ENCODE data around the gene NINJ1.

DNA sequence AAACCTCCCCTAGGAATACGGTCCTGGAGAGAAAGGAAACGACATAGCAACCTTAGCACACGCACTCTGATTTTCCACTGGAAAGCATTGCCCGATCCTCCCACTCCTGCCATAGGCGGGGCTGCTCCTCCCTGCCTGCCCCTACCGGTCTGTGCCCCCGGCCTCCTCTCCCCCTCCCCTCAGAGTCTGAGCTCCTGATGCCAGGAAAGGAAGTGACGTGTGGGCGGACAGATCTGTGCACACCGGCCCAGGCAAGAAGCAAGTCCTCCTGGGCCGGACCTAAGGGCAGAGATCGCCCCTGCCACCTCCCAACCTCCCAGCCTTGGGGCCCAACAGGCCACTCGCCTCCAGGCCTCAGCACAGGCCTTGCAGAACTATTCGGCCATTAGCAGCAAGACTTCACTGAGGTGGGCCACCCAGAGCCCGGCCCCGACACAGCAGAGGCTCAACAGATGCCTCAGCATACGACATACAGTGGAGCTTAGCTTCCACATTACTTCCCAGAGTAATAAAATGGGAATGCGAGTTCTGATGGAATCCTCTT lies 7.2 kb downstream of the NINJ1 start:
- TF ChIP-seq GATA2 (IDR thresholded peaks at IDR 0.05; ENCODE audit: low read depth, low read length) (no peak), GATA3 (IDR thresholded peaks at IDR 0.05; ENCODE audit: low read depth, low read length) (no peak)
